ENCODE data around the gene KCNJ11.

- TF ChIP-seq ZNF274 (IDR thresholded peaks at IDR 0.05; ENCODE audit: low read depth, low read length) (no peak), YY1 (IDR thresholded peaks at IDR 0.05; ENCODE audit: insufficient read depth, insufficient read length) (no peak)
These were observed 18.3 kb upstream of the KCNJ11 start for GRCh38 chr11:17406818-17407149.
